ENCODE measurements around the gene CPN2. TPM values are rescaled to one million over a fixed set of nuclear protein-coding genes. Genes with fewer than 3 reads are reported as not detected.

The CPN2 gene
- total RNA-seq, 4 donors from 2014 or later = not detected

DNA sequence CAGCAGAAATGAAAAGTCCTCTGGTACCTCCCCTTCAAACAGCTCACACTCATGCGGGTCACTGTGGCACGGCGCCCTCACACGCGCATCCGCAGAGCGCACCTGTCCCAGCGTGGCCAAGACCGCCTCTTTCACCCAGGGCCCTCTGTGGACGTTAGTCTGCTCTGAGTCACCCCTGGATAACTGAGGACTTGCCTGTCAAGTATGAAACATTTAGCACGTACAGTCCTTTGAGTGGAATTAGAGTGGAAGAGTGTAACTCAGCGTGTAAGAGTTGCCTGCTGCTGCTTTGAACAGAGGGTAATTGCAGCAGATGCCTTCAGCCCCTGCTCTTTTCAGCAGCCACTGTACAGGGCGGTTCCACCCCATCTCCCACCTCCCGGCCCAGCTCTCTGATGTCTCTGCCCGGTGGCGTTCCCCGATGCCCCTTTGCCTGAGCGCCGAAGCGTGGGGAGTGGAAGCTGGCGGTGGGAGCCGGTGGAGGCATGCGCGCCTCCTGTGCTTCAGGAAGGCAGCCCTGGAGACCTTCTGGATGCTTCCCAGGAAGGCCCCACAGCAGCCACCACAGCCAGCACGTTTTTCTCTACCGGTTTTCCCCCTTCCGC lies 23.0 kb downstream of the CPN2 start:
- TF ChIP-seq EP300 (IDR thresholded peaks at IDR 0.05) (no peak), POLR2AphosphoS5 (IDR thresholded peaks at IDR 0.05) (peak in 1 of 2 donors; percentile 56)
- TF ChIP-seq, protein P1, sequence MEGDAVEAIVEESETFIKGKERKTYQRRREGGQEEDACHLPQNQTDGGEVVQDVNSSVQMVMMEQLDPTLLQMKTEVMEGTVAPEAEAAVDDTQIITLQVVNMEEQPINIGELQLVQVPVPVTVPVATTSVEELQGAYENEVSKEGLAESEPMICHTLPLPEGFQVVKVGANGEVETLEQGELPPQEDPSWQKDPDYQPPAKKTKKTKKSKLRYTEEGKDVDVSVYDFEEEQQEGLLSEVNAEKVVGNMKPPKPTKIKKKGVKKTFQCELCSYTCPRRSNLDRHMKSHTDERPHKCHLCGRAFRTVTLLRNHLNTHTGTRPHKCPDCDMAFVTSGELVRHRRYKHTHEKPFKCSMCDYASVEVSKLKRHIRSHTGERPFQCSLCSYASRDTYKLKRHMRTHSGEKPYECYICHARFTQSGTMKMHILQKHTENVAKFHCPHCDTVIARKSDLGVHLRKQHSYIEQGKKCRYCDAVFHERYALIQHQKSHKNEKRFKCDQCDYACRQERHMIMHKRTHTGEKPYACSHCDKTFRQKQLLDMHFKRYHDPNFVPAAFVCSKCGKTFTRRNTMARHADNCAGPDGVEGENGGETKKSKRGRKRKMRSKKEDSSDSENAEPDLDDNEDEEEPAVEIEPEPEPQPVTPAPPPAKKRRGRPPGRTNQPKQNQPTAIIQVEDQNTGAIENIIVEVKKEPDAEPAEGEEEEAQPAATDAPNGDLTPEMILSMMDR (IDR thresholded peaks at IDR 0.05) = no peak
- intact Hi-C loops (cut with DNase I) = no loop called here
- H3K4me1 ChIP-seq = peaks cover 25 to 53% (median 38%) of the 10 kb centered on the region in 4 donors
- H3K9me3 ChIP-seq = no peaks in the 10 kb centered on the region
- H3K4me3 ChIP-seq = no peak overlapping the region
- peaks cover 0 to 4% (median under 1%) of the 10 kb centered on the region in 4 donors for H3K27me3 ChIP-seq
- WGBS = 79% methylated on average over 19 of the region's 27 CpGs
- DNase-seq (ENCODE audit: extremely low spot score) = no peak
- H3K27ac ChIP-seq (replicated peaks in 1 of 4) = no peak overlapping the region
- H3K36me3 ChIP-seq = no peaks in the 10 kb centered on the region

DNA sequence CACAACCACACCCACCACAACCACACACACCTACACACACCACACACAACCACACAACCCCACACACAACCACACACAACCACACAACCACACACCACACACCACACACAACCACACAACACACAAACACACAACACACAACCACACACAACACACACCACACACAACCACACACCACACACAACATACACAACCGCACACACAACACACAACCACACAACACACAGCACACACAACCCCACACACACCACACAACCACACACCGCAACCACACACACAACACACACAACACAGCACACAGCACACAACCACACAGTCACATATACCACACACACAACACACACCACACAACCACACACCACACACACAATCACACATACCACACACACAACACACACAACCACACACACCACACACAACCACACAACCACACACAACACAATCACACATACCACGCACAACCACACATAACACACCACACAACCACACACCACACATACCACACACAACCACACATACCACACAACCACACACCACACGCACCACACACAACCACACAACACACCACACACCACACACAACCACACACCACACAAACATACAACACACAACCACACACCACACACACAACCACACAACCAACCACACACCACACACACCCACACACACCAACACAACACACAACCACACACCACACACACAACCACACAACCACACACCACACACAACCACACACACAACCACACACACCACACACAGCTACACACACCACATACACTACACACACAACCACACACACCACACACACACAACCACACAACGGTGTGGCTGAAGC lies 23.7 kb downstream of the CPN2 start:
- H3K4me1 ChIP-seq = peaks cover 24 to 58% (median 44%) of the 10 kb centered on the region in 4 donors
- no peaks in the 10 kb centered on the region for H3K9me3 ChIP-seq
- no peak for TF ChIP-seq POLR2AphosphoS5 (IDR thresholded peaks at IDR 0.05)
- TF ChIP-seq POLR2A (IDR thresholded peaks at IDR 0.05; ENCODE audit: low read depth) = no peak
- no peak for TF ChIP-seq EP300 (IDR thresholded peaks at IDR 0.05)
- TF ChIP-seq, protein P1 (IDR thresholded peaks at IDR 0.05) = no peak
- H3K36me3 ChIP-seq = no peaks in the 10 kb centered on the region
- no peak overlapping the region for H3K27ac ChIP-seq (replicated peaks in 1 of 4)
- H3K27me3 ChIP-seq = peaks cover 0 to 3% (median 0%) of the 10 kb centered on the region in 4 donors
- intact Hi-C loops (cut with DNase I) = no loop called here
- DNase-seq (ENCODE audit: extremely low spot score) = no peak
- WGBS = 88% methylated on average over 5 of the region's 5 CpGs
- H3K4me3 ChIP-seq = no peak overlapping the region

DNA sequence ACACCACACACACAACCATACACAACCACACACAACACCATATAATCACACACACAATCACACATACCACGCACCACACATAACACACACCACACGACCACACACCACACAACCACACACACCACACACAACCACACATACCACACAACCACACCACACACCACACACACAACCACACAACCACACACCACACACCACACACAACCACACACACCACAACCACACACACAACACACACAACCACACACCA lies 24.2 kb downstream of the CPN2 start:
- Histone ChIP-seq H3K27me3 (peaks cover 0 to under 1% (median 0%) of the 10 kb centered on the region in 4 donors), H3K9me3 (no peaks in the 10 kb centered on the region), H3K27ac (replicated peaks in 1 of 4) (no peak overlapping the region), H3K4me1 (peaks cover 24 to 64% (median 49%) of the 10 kb centered on the region in 4 donors), H3K4me3 (no peak overlapping the region), H3K36me3 (no peaks in the 10 kb centered on the region)
- WGBS = 93% methylated on average over 2 of the region's 2 CpGs
- DNase-seq (ENCODE audit: extremely low spot score) = no peak
- intact Hi-C loops (cut with DNase I) = no loop called here
- TF ChIP-seq POLR2AphosphoS5 (IDR thresholded peaks at IDR 0.05) (no peak), POLR2A (IDR thresholded peaks at IDR 0.05; ENCODE audit: low read depth) (no peak), EP300 (IDR thresholded peaks at IDR 0.05) (no peak)
- TF ChIP-seq, protein P1 (IDR thresholded peaks at IDR 0.05) = no peak

DNA sequence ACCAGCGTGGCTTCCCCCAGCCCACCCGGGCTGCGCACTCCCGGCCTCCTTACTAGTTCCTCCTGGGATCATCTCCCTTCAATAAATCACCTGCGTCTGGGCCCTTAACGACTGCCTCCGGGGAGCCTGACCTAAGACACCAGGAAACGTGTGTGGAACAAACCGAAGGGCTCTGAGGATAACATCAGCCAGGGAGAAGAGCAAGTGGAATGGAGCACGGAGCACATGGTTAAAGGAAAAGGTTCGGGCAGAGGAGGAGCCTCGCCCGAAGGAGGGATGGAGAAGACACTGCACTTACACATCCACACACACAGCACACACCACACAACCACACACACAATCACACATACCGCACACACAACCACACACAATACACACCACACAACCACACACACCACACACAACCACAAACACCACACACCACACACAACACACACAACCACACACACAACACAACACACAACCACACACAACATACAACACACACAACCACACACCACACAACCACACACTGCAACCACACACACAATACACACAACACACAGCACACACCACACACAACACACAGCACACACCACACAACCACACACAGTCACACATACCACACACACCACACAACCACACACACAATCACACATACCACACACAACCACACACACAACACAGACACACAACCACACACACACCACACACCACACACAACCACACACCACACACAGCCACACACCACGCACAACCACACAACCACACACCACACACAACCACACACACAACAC lies 24.7 kb downstream of the CPN2 start:
- DNase-seq (ENCODE audit: extremely low spot score) = no peak
- H3K27me3 ChIP-seq = no peaks in the 10 kb centered on the region
- no peaks in the 10 kb centered on the region for H3K36me3 ChIP-seq
- no peak overlapping the region for H3K27ac ChIP-seq (replicated peaks in 1 of 4)
- no peak overlapping the region for H3K4me3 ChIP-seq
- 71% methylated on average over 13 of the region's 15 CpGs for WGBS
- H3K4me1 ChIP-seq = peaks cover 24 to 67% (median 51%) of the 10 kb centered on the region in 4 donors
- intact Hi-C loops (cut with DNase I) = no loop called here
- H3K9me3 ChIP-seq = no peaks in the 10 kb centered on the region
- TF ChIP-seq EP300 (IDR thresholded peaks at IDR 0.05) = no peak
- no peak for TF ChIP-seq POLR2AphosphoS5 (IDR thresholded peaks at IDR 0.05)
- no peak for TF ChIP-seq POLR2A (IDR thresholded peaks at IDR 0.05; ENCODE audit: low read depth)

Measured in esophagus muscularis mucosa (tissue), 4 donors.